HepG2 (cell line): ENCODE data around the gene TMCC2. TPM values are rescaled to one million over a fixed set of nuclear protein-coding genes. Genes with fewer than 3 reads are reported as not detected.

Experiments used
- CEBPG ChIP-seq: IDR thresholded peaks from 2 replicates; pipeline ENCODE4 v1.6.1; 2016
- ELF3 ChIP-seq: IDR thresholded peaks from 2 replicates; pipeline ENCODE4 v1.6.1; 2016; ENCODE audit warnings: missing genetic modification reagents, missing compliant biosample characterization
- ETV5 ChIP-seq: IDR thresholded peaks from 2 replicates; pipeline ENCODE4 v1.6.1; 2018; ENCODE audit warnings: missing biosample characterization, missing genetic modification reagents, inconsistent platforms, borderline replicate concordance
- KDM2A ChIP-seq: sonication (generic); formaldehyde crosslinking; IDR thresholded peaks from 2 replicates; pipeline ENCODE4 v1.4.0; 2020; ENCODE audit warnings: low read depth, missing genetic modification reagents, borderline replicate concordance
- MIER3 ChIP-seq: IDR thresholded peaks from 2 replicates; pipeline ENCODE4 v1.6.1; 2016; ENCODE audit warnings: missing compliant biosample characterization, borderline replicate concordance
- MIXL1 ChIP-seq: IDR thresholded peaks from 2 replicates; pipeline ENCODE4 v1.6.1; 2016
- MYNN ChIP-seq: sonication (generic); formaldehyde crosslinking; IDR thresholded peaks from 2 replicates; pipeline ENCODE4 v1.4.0; 2020; ENCODE audit warnings: mild to moderate bottlenecking, low read depth, missing genetic modification reagents
- NRL ChIP-seq: sonication (generic); formaldehyde crosslinking; IDR thresholded peaks from 2 replicates; pipeline ENCODE4 v1.5.0; 2020; ENCODE audit warnings: missing genetic modification reagents, mild to moderate bottlenecking, moderate library complexity, borderline replicate concordance
- RAD21 ChIP-seq: fragments of 450-650 bp; formaldehyde crosslinking; IDR thresholded peaks from 2 replicates; pipeline ENCODE4 v1.5.0; 2020; ENCODE audit warnings: mild to moderate bottlenecking
- RBM22 ChIP-seq: fragments of 200-400 bp; formaldehyde crosslinking; optimal IDR thresholded peaks from 2 replicates; pipeline ENCODE3; 2017; ENCODE audit warnings: mild to moderate bottlenecking, low read length, moderate library complexity
- RELA ChIP-seq: sonication (generic); formaldehyde crosslinking; IDR thresholded peaks from 2 replicates; pipeline ENCODE4 v1.4.0; 2020; ENCODE audit warnings: missing genetic modification reagents
- RXRB ChIP-seq: IDR thresholded peaks from 2 replicates; pipeline ENCODE4 v1.6.1; 2016; ENCODE audit warnings: borderline replicate concordance, missing genetic modification reagents, missing compliant biosample characterization
- SMC3 ChIP-seq: IDR thresholded peaks from 2 replicates; pipeline ENCODE4 v1.6.1; 2011; ENCODE audit warnings: low read length, improper control_type of control experiment
- TBX3 ChIP-seq: fragments of 450-650 bp; IDR thresholded peaks from 2 replicates; pipeline ENCODE4 v1.6.1; 2017; ENCODE audit warnings: antibody characterized with exemption, mild to moderate bottlenecking, inconsistent platforms, borderline replicate concordance
- TEAD3 ChIP-seq: optimal IDR thresholded peaks from 2 replicates; pipeline ENCODE3; 2016; ENCODE audit warnings: borderline replicate concordance
- THAP11 ChIP-seq: IDR thresholded peaks from 2 replicates; pipeline ENCODE4 v1.6.1; 2016; ENCODE audit warnings: missing biosample characterization, missing genetic modification reagents
- YY1 ChIP-seq: IDR thresholded peaks from 2 replicates; pipeline ENCODE4 v1.6.1; 2011; ENCODE audit warnings: low read length, low read depth, moderate library complexity, mild to moderate bottlenecking; ENCODE audit not compliant: insufficient read depth, insufficient replicate concordance
- ZC3H13 ChIP-seq: sonication (generic); formaldehyde crosslinking; IDR thresholded peaks from 2 replicates; pipeline ENCODE4 v1.8.1; 2023; ENCODE audit warnings: mild to moderate bottlenecking, missing genetic modification reagents, moderate library complexity
- ZFP36 ChIP-seq: fragments of 150-350 bp; IDR thresholded peaks from 2 replicates; pipeline ENCODE4 v1.6.1; 2018; ENCODE audit warnings: borderline replicate concordance, low read length, low read depth; ENCODE audit not compliant: partially characterized antibody
- ZNF260 ChIP-seq: sonication (generic); formaldehyde crosslinking; IDR thresholded peaks from 2 replicates; pipeline ENCODE4 v1.4.0; 2020; ENCODE audit warnings: missing genetic modification reagents, low read depth, mild to moderate bottlenecking, borderline replicate concordance
- ZNF33B ChIP-seq: sonication (generic); formaldehyde crosslinking; IDR thresholded peaks from 2 replicates; pipeline ENCODE4 v1.5.1; 2020; ENCODE audit warnings: mild to moderate bottlenecking, missing genetic modification reagents
- ZNF460 ChIP-seq: sonication (generic); formaldehyde crosslinking; IDR thresholded peaks from 2 replicates; pipeline ENCODE4 v1.5.1; 2020; ENCODE audit warnings: missing genetic modification reagents, mild to moderate bottlenecking, borderline replicate concordance
- ZNF501 ChIP-seq: sonication (generic); formaldehyde crosslinking; IDR thresholded peaks from 2 replicates; pipeline ENCODE4 v1.5.1; 2020; ENCODE audit warnings: mild to moderate bottlenecking, moderate library complexity, missing genetic modification reagents
- ZNF598 ChIP-seq: sonication (generic); formaldehyde crosslinking; IDR thresholded peaks from 2 replicates; pipeline ENCODE4 v1.5.1; 2020; ENCODE audit warnings: mild to moderate bottlenecking, missing genetic modification reagents, borderline replicate concordance
- polyA plus RNA-seq, 8 experiments: library from polyadenylated mRNA; depleted of rRNA in 3 of 8; stranded (reverse) in 7 of 8; unstranded in 1 of 8; fragments of >200 nt; fragmentation: Illumina TruSeq in 4 of 8; extraction: Trizol in 4 of 8; gene quantifications; 2 replicates each; pipeline versions ENCODE4 v1.2.1 to v1.2.3, GENCODE V29; 2011 to 2016; ENCODE audit warnings: low read depth in 4 of 8, missing spikeins in 1 of 8, mixed read lengths in 1 of 8; ENCODE audit not compliant: insufficient read depth in 1 of 8
- total RNA-seq, 5 experiments: library from RNA; depleted of rRNA; stranded (reverse); fragments of >200 nt; fragmentation: Illumina TruSeq; extraction: Trizol; gene quantifications; 2 replicates each; pipeline ENCODE4 v1.2.3, GENCODE V29; 2016; ENCODE audit warnings: low read depth in 1 of 5
- TF ChIP-seq, protein P1 (sequence below): sonication (generic); formaldehyde crosslinking; IDR thresholded peaks from 2 replicates; pipeline ENCODE4 v1.4.0; 2020; ENCODE audit warnings: missing genetic modification reagents
- TF ChIP-seq, protein P2 (sequence below): sonication (generic); formaldehyde crosslinking; IDR thresholded peaks from 2 replicates; pipeline ENCODE4 v1.5.0; 2020; ENCODE audit warnings: mild to moderate bottlenecking, missing genetic modification reagents, moderate library complexity
- TF ChIP-seq, protein P3 (sequence below): sonication (generic); formaldehyde crosslinking; IDR thresholded peaks from 2 replicates; pipeline ENCODE4 v1.4.0; 2020; ENCODE audit warnings: missing genetic modification reagents, borderline replicate concordance

The TMCC2 gene
- total and polyA plus RNA-seq, 2 of the 13 experiments (the other 11 are each of a cell fraction or from before 2014, with no cell fraction given): 0.12 to 0.24 TPM

DNA sequence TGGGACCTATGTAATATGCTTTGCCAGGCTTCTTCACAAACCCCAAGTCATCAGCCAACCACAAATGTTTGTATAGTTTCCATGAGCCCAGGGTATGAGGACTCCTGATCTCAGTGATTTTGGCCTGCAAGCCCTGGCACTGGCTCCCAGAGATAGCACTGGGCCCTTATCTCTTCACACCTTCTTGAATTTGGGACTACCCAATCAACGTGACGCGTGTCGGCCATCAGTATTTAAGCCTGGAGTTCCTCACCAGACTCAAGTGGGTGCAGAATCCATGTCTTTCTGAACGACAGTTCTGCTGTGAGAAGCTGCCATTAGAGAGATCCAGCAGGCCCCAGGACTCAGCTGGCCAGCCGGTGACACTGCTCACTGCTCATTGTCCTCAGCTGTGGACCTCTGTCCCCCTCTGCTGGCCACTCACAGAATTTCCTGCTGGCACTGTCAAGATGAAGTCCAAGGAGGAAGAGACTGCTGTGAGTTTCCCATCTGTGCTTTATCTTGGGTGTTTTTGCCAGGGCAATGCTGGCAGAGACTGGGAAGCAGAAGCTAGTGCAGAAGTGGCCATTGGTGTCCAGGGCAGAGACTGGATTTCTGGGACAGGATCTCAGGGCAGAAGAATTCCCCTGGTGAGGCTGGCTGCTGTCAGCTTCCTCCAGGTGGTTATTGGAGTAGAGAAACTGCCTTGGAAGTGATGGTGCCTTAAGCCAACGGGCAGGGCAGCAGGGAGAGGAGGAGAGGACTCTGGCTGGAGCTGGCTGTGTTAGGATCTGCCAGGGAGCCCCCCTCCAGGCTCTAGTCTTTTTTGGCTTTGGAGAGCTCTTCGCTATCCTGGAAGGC, 28.4 kb downstream of the TMCC2 start (continued):
- peak; percentile 42 for TF ChIP-seq ZFP36
- no peak; the same call in 1 of the 2 replicates for TF ChIP-seq ELF3
- TF ChIP-seq RXRB: peak; percentile 23; the same call in 1 of the 2 replicates
- TF ChIP-seq ZNF260 (CRISPR knock-in tag): no peak
- no peak for TF ChIP-seq ZNF460 (CRISPR knock-in tag)
- TF ChIP-seq TBX3: 0 out of 2 replicates have a peak, but pooled peaks have one; percentile 7
- 0 out of 2 replicates have a peak, but pooled peaks have one; percentile 35 for TF ChIP-seq MIER3 (CRISPR knock-in tag)
- TF ChIP-seq TEAD3 (CRISPR knock-in tag): peak; percentile 68
- 0 out of 2 replicates have a peak, but pooled peaks have one; percentile 15 for TF ChIP-seq CEBPG (CRISPR knock-in tag)
- TF ChIP-seq, protein P1, sequence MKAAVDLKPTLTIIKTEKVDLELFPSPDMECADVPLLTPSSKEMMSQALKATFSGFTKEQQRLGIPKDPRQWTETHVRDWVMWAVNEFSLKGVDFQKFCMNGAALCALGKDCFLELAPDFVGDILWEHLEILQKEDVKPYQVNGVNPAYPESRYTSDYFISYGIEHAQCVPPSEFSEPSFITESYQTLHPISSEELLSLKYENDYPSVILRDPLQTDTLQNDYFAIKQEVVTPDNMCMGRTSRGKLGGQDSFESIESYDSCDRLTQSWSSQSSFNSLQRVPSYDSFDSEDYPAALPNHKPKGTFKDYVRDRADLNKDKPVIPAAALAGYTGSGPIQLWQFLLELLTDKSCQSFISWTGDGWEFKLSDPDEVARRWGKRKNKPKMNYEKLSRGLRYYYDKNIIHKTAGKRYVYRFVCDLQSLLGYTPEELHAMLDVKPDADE (CRISPR knock-in tag): no peak
- peak; percentile 55; the same call in 1 of the 2 replicates for TF ChIP-seq ZNF598 (CRISPR knock-in tag)
- peak; percentile 47; the same call in 1 of the 2 replicates for TF ChIP-seq KDM2A (CRISPR knock-in tag)
- TF ChIP-seq, protein P2, sequence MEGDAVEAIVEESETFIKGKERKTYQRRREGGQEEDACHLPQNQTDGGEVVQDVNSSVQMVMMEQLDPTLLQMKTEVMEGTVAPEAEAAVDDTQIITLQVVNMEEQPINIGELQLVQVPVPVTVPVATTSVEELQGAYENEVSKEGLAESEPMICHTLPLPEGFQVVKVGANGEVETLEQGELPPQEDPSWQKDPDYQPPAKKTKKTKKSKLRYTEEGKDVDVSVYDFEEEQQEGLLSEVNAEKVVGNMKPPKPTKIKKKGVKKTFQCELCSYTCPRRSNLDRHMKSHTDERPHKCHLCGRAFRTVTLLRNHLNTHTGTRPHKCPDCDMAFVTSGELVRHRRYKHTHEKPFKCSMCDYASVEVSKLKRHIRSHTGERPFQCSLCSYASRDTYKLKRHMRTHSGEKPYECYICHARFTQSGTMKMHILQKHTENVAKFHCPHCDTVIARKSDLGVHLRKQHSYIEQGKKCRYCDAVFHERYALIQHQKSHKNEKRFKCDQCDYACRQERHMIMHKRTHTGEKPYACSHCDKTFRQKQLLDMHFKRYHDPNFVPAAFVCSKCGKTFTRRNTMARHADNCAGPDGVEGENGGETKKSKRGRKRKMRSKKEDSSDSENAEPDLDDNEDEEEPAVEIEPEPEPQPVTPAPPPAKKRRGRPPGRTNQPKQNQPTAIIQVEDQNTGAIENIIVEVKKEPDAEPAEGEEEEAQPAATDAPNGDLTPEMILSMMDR (CRISPR knock-in tag): peak; percentile 98
- peak; percentile 90 for TF ChIP-seq RAD21
- TF ChIP-seq YY1: peak; percentile 29
- TF ChIP-seq ETV5 (CRISPR knock-in tag): no peak
- TF ChIP-seq RBM22: no peak
- peak; percentile 84 for TF ChIP-seq SMC3
- no peak for TF ChIP-seq ZC3H13 (CRISPR knock-in tag)
- TF ChIP-seq, protein P3, sequence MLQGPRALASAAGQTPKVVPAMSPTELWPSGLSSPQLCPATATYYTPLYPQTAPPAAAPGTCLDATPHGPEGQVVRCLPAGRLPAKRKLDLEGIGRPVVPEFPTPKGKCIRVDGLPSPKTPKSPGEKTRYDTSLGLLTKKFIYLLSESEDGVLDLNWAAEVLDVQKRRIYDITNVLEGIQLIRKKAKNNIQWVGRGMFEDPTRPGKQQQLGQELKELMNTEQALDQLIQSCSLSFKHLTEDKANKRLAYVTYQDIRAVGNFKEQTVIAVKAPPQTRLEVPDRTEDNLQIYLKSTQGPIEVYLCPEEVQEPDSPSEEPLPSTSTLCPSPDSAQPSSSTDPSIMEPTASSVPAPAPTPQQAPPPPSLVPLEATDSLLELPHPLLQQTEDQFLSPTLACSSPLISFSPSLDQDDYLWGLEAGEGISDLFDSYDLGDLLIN (CRISPR knock-in tag): no peak
- 0 out of 2 replicates have a peak, but pooled peaks have one; percentile 46 for TF ChIP-seq THAP11 (CRISPR knock-in tag)
- TF ChIP-seq NRL (CRISPR knock-in tag): no peak
- TF ChIP-seq RELA (CRISPR knock-in tag): 0 out of 2 replicates have a peak, but pooled peaks have one; percentile 49
- peak; percentile 71; the same call in 1 of the 2 replicates for TF ChIP-seq MYNN (CRISPR knock-in tag)
- TF ChIP-seq MIXL1 (CRISPR knock-in tag): 0 out of 2 replicates have a peak, but pooled peaks have one; percentile 30
- peak; percentile 61; the same call in 1 of the 2 replicates for TF ChIP-seq ZNF501 (CRISPR knock-in tag)
- 0 out of 2 replicates have a peak, but pooled peaks have one; percentile 29 for TF ChIP-seq ZNF33B
